Tibial nerve (tissue), 4 donors: ENCODE results near the gene NUDT7. TPM values are rescaled to one million over a fixed set of nuclear protein-coding genes. Genes with fewer than 3 reads are reported as not detected.

ENCODE experiments used
- DNase-seq, 2 donors: peaks; one replicate each; pipeline ENCODE4 v3.0.0-alpha.2; 2019; ENCODE audit warnings: low spot score in 2 of 2
- H3K27ac ChIP-seq, 4 donors: fragments of 200-600 bp; sonication (generic) in 3 of 4; one replicate each; pipeline ENCODE4 v1.5.1; 2017 to 2019; ENCODE audit warnings: mild to moderate bottlenecking in 1 of 4
- H3K27me3 ChIP-seq, 2 donors: fragments of 200-600 bp; sonication (generic) in 1 of 2; one replicate each; pipeline versions ENCODE4 v1.5.1 to v1.6.0; 2017 to 2019
- H3K36me3 ChIP-seq, 3 donors: fragments of 200-600 bp; sonication (generic); one replicate each; pipeline ENCODE4 v1.5.1; 2018 to 2019
- H3K4me1 ChIP-seq, 4 donors: fragments of 200-600 bp; sonication (generic) in 3 of 4; one replicate each; pipeline ENCODE4 v1.5.1; 2017 to 2019
- H3K4me3 ChIP-seq, 4 donors: fragments of 200-600 bp; sonication (generic) in 3 of 4; one replicate each; pipeline ENCODE4 v1.5.1; 2017 to 2019; ENCODE audit warnings: mild to moderate bottlenecking in 1 of 4, moderate library complexity in 1 of 4
- H3K9me3 ChIP-seq, 4 donors: fragments of 200-600 bp; sonication (generic) in 3 of 4; one replicate each; pipeline ENCODE4 v1.5.1; 2017 to 2019
- CTCF ChIP-seq, 5 experiments: fragments of 200-600 bp in 3 of 5; fragments of 450-650 bp in 2 of 5; sonication (generic) in 3 of 5; IDR thresholded peaks; one replicate each; pipeline ENCODE4 v1.5.1; 2016 to 2019; ENCODE audit warnings: antibody characterized with exemption in 5 of 5, mild to moderate bottlenecking in 3 of 5, moderate library complexity in 2 of 5
- EP300 ChIP-seq, 2 donors: sonication (generic); formaldehyde crosslinking; IDR thresholded peaks; one replicate each; pipeline ENCODE4 v1.6.1; 2017; ENCODE audit warnings: antibody characterized with exemption in 2 of 2, mild to moderate bottlenecking in 1 of 2
- POLR2A ChIP-seq, 2 donors: fragments of 450-650 bp; IDR thresholded peaks; one replicate each; pipeline ENCODE4 v1.6.1; 2017; ENCODE audit warnings: antibody characterized with exemption in 2 of 2, mild to moderate bottlenecking in 2 of 2, moderate library complexity in 2 of 2
- WGBS, 2 donors: methylation state at CpG; one replicate each; pipeline ENCODE4 v1.1.5; 2018; 5-methylcytosine and 5-hydroxymethylcytosine counted together
- total RNA-seq, 4 donors: library from RNA; depleted of rRNA; stranded (reverse); fragments of >200 nt; gene quantifications; one replicate each; pipeline ENCODE4 v1.1.0, GENCODE V29; 2016

Gene NUDT7
- total RNA-seq, 4 donors from 2014 or later: 4.3 to 22.7 (median 11.6) TPM

GRCh38 chr16:77787452-77787851 is 65.1 kb downstream of the NUDT7 start:
- no peak for TF ChIP-seq CTCF (IDR thresholded peaks at IDR 0.05)
- no peak for TF ChIP-seq POLR2A (IDR thresholded peaks at IDR 0.05)
- no peak for TF ChIP-seq EP300 (IDR thresholded peaks at IDR 0.05)
- Histone ChIP-seq H3K36me3 (no peaks in the 10 kb centered on the region), H3K27ac (no peak overlapping the region), H3K9me3 (no peaks in the 10 kb centered on the region), H3K4me1 (peaks cover 0 to 25% (median 6%) of the 10 kb centered on the region in 4 donors), H3K27me3 (peaks cover 0 to 35% of the 10 kb centered on the region in 2 donors), H3K4me3 (no peak overlapping the region)
- DNase-seq: no peak
- 50% methylated on average over 2 of the region's 2 CpGs for WGBS, 2 donors

- no peaks in the 10 kb centered on the region for H3K36me3 ChIP-seq
- H3K27ac ChIP-seq: peak within 1 kb of the TSS in 1 of 4 donors; percentile 46
- H3K27me3 ChIP-seq: peaks cover 0 to 35% of the 10 kb centered on the region in 2 donors
- H3K4me3 ChIP-seq: peak within 1 kb of the TSS; percentile 42 to 68 (median 51)
- WGBS, 2 donors: 0 to 1% methylated on average over 21 to 66 of the region's 78 CpGs
- DNase-seq: no peak
- TF ChIP-seq POLR2A (IDR thresholded peaks at IDR 0.05) (peak in 1 of 2 donors; percentile 40), EP300 (IDR thresholded peaks at IDR 0.05) (no peak)
- H3K9me3 ChIP-seq: no peaks in the 10 kb centered on the region
- H3K4me1 ChIP-seq: peaks cover 0 to 25% (median 6%) of the 10 kb centered on the region in 4 donors
These were observed 66.1 kb downstream of the NUDT7 start, which contains the start of gene VAT1L for GRCh38 chr16:77788181-77789084. Gene VAT1L (plus strand): TSS chr16:77788564. CDS start chr16:77788683, 119 bp downstream.

GRCh38 chr16:77789085-77790008 is 67.0 kb downstream of the NUDT7 start:
- Histone ChIP-seq H3K27ac (peak overlapping the region in 1 of 4 donors; percentile 46), H3K9me3 (no peaks in the 10 kb centered on the region), H3K4me1 (peaks cover 0 to 25% (median 6%) of the 10 kb centered on the region in 4 donors), H3K27me3 (peaks cover 0 to 35% of the 10 kb centered on the region in 2 donors), H3K4me3 (peak overlapping the region; percentile 42 to 68 (median 51)), H3K36me3 (no peaks in the 10 kb centered on the region)
- TF ChIP-seq CTCF (IDR thresholded peaks at IDR 0.05) (no peak), POLR2A (IDR thresholded peaks at IDR 0.05) (no peak), EP300 (IDR thresholded peaks at IDR 0.05) (no peak)
- DNase-seq: no peak
- WGBS, 2 donors: 4 to 7% methylated on average over 34 of the region's 34 CpGs

- Histone ChIP-seq H3K36me3 (no peaks in the 10 kb centered on the region), H3K4me1 (peaks cover 0 to 25% (median 6%) of the 10 kb centered on the region in 4 donors), H3K9me3 (no peaks in the 10 kb centered on the region), H3K27me3 (peaks cover 0 to 35% of the 10 kb centered on the region in 2 donors), H3K27ac (peak overlapping the region in 1 of 4 donors; percentile 46), H3K4me3 (peak overlapping the region in 1 of 4 donors; percentile 68)
- TF ChIP-seq POLR2A (IDR thresholded peaks at IDR 0.05) (no peak), EP300 (IDR thresholded peaks at IDR 0.05) (no peak), CTCF (IDR thresholded peaks at IDR 0.05) (no peak)
- DNase-seq: no peak
- WGBS, 2 donors: 27 to 31% methylated on average over 10 to 11 of the region's 11 CpGs
These were observed 67.7 kb downstream of the NUDT7 start for GRCh38 chr16:77790009-77790372.

- Histone ChIP-seq H3K4me1 (peaks cover 0 to 25% (median 6%) of the 10 kb centered on the region in 4 donors), H3K27me3 (peaks cover 0 to 35% of the 10 kb centered on the region in 2 donors), H3K27ac (no peak overlapping the region), H3K9me3 (no peaks in the 10 kb centered on the region), H3K36me3 (no peaks in the 10 kb centered on the region), H3K4me3 (no peak overlapping the region)
- no peak for TF ChIP-seq EP300 (IDR thresholded peaks at IDR 0.05)
- TF ChIP-seq CTCF (IDR thresholded peaks at IDR 0.05): no peak
- TF ChIP-seq POLR2A (IDR thresholded peaks at IDR 0.05): no peak
- 81% methylated on average over 3 of the region's 3 CpGs for WGBS, 2 donors
- no peak for DNase-seq
These were observed 68.6 kb downstream of the NUDT7 start for GRCh38 chr16:77790912-77791311.
